NT2/D1 (cell line): ENCODE measurements around the gene TMEM178A.
"Not testable (repeated sequence)": the region's sequence is repeated elsewhere in the genome, so short reads cannot be mapped to it uniquely, and the experiment has no call there.

Experiments
- DNase-seq: peaks from one replicate; pipeline ENCODE4 v3.0.0-alpha.2; 2011; ENCODE audit warnings: low read depth, low spot score
- H3K27me3 ChIP-seq: 2 replicates; pipeline ENCODE4 v1.6.0; 2011; ENCODE audit warnings: mild to moderate bottlenecking; ENCODE audit not compliant: insufficient read length, insufficient read depth
- H3K36me3 ChIP-seq: 2 replicates; pipeline ENCODE4 v1.6.1; 2011; ENCODE audit warnings: mild to moderate bottlenecking, low read length, mixed read lengths; ENCODE audit not compliant: insufficient read depth, insufficient read length
- H3K4me1 ChIP-seq: 2 replicates; pipeline ENCODE4 v1.5.1; 2011; ENCODE audit not compliant: insufficient read depth, insufficient read length
- H3K4me3 ChIP-seq: 2 replicates; pipeline ENCODE4 v1.5.1; 2011; ENCODE audit warnings: low read depth; ENCODE audit not compliant: insufficient read length
- H3K9ac ChIP-seq: 2 replicates; pipeline ENCODE4 v1.6.0; 2011; ENCODE audit warnings: low read depth; ENCODE audit not compliant: insufficient read length
- H3K9me3 ChIP-seq: 2 replicates; pipeline ENCODE4 v1.5.1; 2011; ENCODE audit warnings: mild to moderate bottlenecking, low read length; ENCODE audit not compliant: insufficient read depth
- SUZ12 ChIP-seq: IDR thresholded peaks from 2 replicates; pipeline ENCODE4 v1.6.1; 2011; ENCODE audit not compliant: insufficient read length, insufficient read depth; ENCODE audit errors: extremely low read depth
- YY1 ChIP-seq: IDR thresholded peaks from 2 replicates; pipeline ENCODE4 v1.6.1; 2011; ENCODE audit not compliant: insufficient read length, insufficient read depth
- ZNF274 ChIP-seq: IDR thresholded peaks from 2 replicates; pipeline ENCODE4 v1.6.1; 2011; ENCODE audit warnings: mild to moderate bottlenecking, low read depth, low read length

TMEM178A gene

GRCh38 chr2:39625193-39625926 is 40.4 kb upstream of the TMEM178A start:
- no peak overlapping the region for H3K4me3 ChIP-seq
- DNase-seq, result no peak

GRCh38 chr2:39625927-39626270 is 39.8 kb upstream of the TMEM178A start:
- peaks cover 16% of the 10 kb centered on the region for H3K9me3 ChIP-seq
- DNase-seq, result no peak
- no peaks in the 10 kb centered on the region for H3K36me3 ChIP-seq
- no peak overlapping the region for H3K4me3 ChIP-seq
- no peak overlapping the region for H3K9ac ChIP-seq
- TF ChIP-seq ZNF274 (no peak), SUZ12 (no peak), YY1 (no peak)
- H3K27me3 ChIP-seq, result no peaks in the 10 kb centered on the region
- H3K4me1 ChIP-seq, result no peaks in the 10 kb centered on the region

More at GRCh38 chr2:39625193-39625926, 40.4 kb upstream of the TMEM178A start:
- no peak for TF ChIP-seq SUZ12
- no peak for TF ChIP-seq YY1
- TF ChIP-seq ZNF274, result no peak
- Histone ChIP-seq H3K4me1 (no peaks in the 10 kb centered on the region), H3K9ac (no peak overlapping the region), H3K9me3 (peaks cover 16% of the 10 kb centered on the region), H3K27me3 (no peaks in the 10 kb centered on the region), H3K36me3 (no peaks in the 10 kb centered on the region)

- H3K9ac ChIP-seq, DNase-seq, H3K27me3 ChIP-seq, H3K4me3 ChIP-seq, H3K36me3 ChIP-seq, H3K4me1 ChIP-seq: not testable (repeated sequence)
- peaks cover 16% of the 10 kb centered on the region for H3K9me3 ChIP-seq
These were observed 37.4 kb upstream of the TMEM178A start for GRCh38 chr2:39628346-39628745.

- Histone ChIP-seq H3K27me3 (no peaks in the 10 kb centered on the region), H3K4me1 (no peaks in the 10 kb centered on the region), H3K36me3 (no peaks in the 10 kb centered on the region), H3K9me3 (peaks cover 16% of the 10 kb centered on the region), H3K9ac (no peak overlapping the region), H3K4me3 (no peak overlapping the region)
- no peak for DNase-seq
- TF ChIP-seq YY1 (no peak), ZNF274 (no peak), SUZ12 (no peak)
These were observed 36.1 kb upstream of the TMEM178A start for GRCh38 chr2:39629646-39630045.

GRCh38 chr2:39631256-39631655 is 34.5 kb upstream of the TMEM178A start:
- H3K4me3 ChIP-seq, result no peak overlapping the region
- H3K9me3 ChIP-seq, result peaks cover 16% of the 10 kb centered on the region
- H3K9ac ChIP-seq, result no peak overlapping the region
- no peaks in the 10 kb centered on the region for H3K27me3 ChIP-seq
- no peaks in the 10 kb centered on the region for H3K4me1 ChIP-seq
- TF ChIP-seq SUZ12 (no peak), ZNF274 (no peak), YY1 (no peak)
- H3K36me3 ChIP-seq, result no peaks in the 10 kb centered on the region
- DNase-seq, result no peak

GRCh38 chr2:39631718-39632117 is 34.0 kb upstream of the TMEM178A start:
- TF ChIP-seq SUZ12 (no peak), ZNF274 (no peak), YY1 (no peak)
- no peak for DNase-seq

GRCh38 chr2:39632876-39633275 is 32.8 kb upstream of the TMEM178A start:
- H3K9me3 ChIP-seq, result peaks cover 9% of the 10 kb centered on the region
- no peak for DNase-seq
- TF ChIP-seq YY1 (no peak), ZNF274 (no peak)
- no peaks in the 10 kb centered on the region for H3K36me3 ChIP-seq
- H3K9ac ChIP-seq, result no peak overlapping the region
- H3K27me3 ChIP-seq, result no peaks in the 10 kb centered on the region
- H3K4me1 ChIP-seq, result no peaks in the 10 kb centered on the region
- H3K4me3 ChIP-seq, result no peak overlapping the region

More at GRCh38 chr2:39631718-39632117, 34.0 kb upstream of the TMEM178A start:
- no peaks in the 10 kb centered on the region for H3K27me3 ChIP-seq
- H3K36me3 ChIP-seq, result no peaks in the 10 kb centered on the region
- peaks cover 14% of the 10 kb centered on the region for H3K9me3 ChIP-seq
- no peak overlapping the region for H3K4me3 ChIP-seq
- H3K9ac ChIP-seq, result no peak overlapping the region
- no peaks in the 10 kb centered on the region for H3K4me1 ChIP-seq

- Histone ChIP-seq H3K9me3 (no peaks in the 10 kb centered on the region), H3K9ac (no peak overlapping the region), H3K27me3 (no peaks in the 10 kb centered on the region), H3K36me3 (no peaks in the 10 kb centered on the region), H3K4me1 (no peaks in the 10 kb centered on the region), H3K4me3 (no peak overlapping the region)
- no peak for DNase-seq
- no peak for TF ChIP-seq ZNF274
- TF ChIP-seq SUZ12, result no peak
- no peak for TF ChIP-seq YY1
These were observed 29.4 kb upstream of the TMEM178A start for GRCh38 chr2:39636306-39636705.
